H9 (cell line): ENCODE measurements around the gene PPFIA4. TPM values are rescaled to one million over a fixed set of nuclear protein-coding genes. Genes with fewer than 3 reads are reported as not detected.

Experiments used
- DNase-seq: peaks from one replicate; pipeline ENCODE4 v3.0.0-alpha.2; 2017
- H2AFZ ChIP-seq: one replicate; pipeline ENCODE4 v1.6.1; 2013; ENCODE audit warnings: mild to moderate bottlenecking, low read length, control low read depth, moderate library complexity
- H2AK5ac ChIP-seq: 2 replicates; pipeline ENCODE4 v1.6.1; 2013; ENCODE audit warnings: low read length, control low read depth, mixed read lengths; ENCODE audit not compliant: insufficient read length
- H2BK120ac ChIP-seq: one replicate; pipeline ENCODE4 v1.6.1; 2013; ENCODE audit warnings: low read depth, mild to moderate bottlenecking, low read length, control low read depth, inconsistent platforms; ENCODE audit not compliant: poor library complexity, severe bottlenecking
- H2BK12ac ChIP-seq: 2 replicates; pipeline ENCODE4 v1.6.1; 2013; ENCODE audit warnings: low read length, control low read depth, mixed read lengths, low read depth; ENCODE audit not compliant: insufficient read length
- H2BK15ac ChIP-seq: 2 replicates; pipeline ENCODE4 v1.6.1; 2013; ENCODE audit warnings: low read depth, low read length, control low read depth
- H2BK20ac ChIP-seq: one replicate; pipeline ENCODE4 v1.6.1; 2013; ENCODE audit warnings: low read depth, mild to moderate bottlenecking, low read length, control low read depth, inconsistent platforms; ENCODE audit not compliant: poor library complexity, severe bottlenecking
- H2BK5ac ChIP-seq: 2 replicates; pipeline ENCODE4 v1.6.1; 2013; ENCODE audit warnings: low read length, control low read depth, mixed read lengths; ENCODE audit not compliant: insufficient read length
- H3K14ac ChIP-seq: 2 replicates; pipeline ENCODE4 v1.6.1; 2013; ENCODE audit warnings: low read length, control low read depth; ENCODE audit not compliant: insufficient read depth
- H3K18ac ChIP-seq: 2 replicates; pipeline ENCODE4 v1.6.1; 2013; ENCODE audit warnings: low read depth, mild to moderate bottlenecking, mixed read lengths, low read length, control low read depth; ENCODE audit not compliant: insufficient read length
- H3K23ac ChIP-seq: 2 replicates; pipeline ENCODE4 v1.6.1; 2013; ENCODE audit warnings: low read length, control low read depth, mixed read lengths, low read depth; ENCODE audit not compliant: insufficient read length
- H3K23me2 ChIP-seq: 2 replicates; pipeline ENCODE4 v1.6.1; 2013; ENCODE audit warnings: low read depth, mild to moderate bottlenecking, mixed read lengths, low read length, control low read depth; ENCODE audit not compliant: insufficient read length, poor library complexity, severe bottlenecking
- H3K27ac ChIP-seq: 2 replicates; pipeline ENCODE4 v1.5.1; 2013; ENCODE audit warnings: low read length, control low read depth, mixed read lengths, low read depth; ENCODE audit not compliant: insufficient read length
- H3K27me3 ChIP-seq: 2 replicates; pipeline ENCODE4 v1.6.1; 2013; ENCODE audit warnings: low read length, control low read depth, inconsistent platforms; ENCODE audit not compliant: insufficient read depth
- H3K4ac ChIP-seq: 2 replicates; pipeline ENCODE4 v1.6.1; 2013; ENCODE audit warnings: low read depth, mild to moderate bottlenecking, control low read depth, inconsistent platforms, low read length, moderate library complexity
- H3K4me1 ChIP-seq: 2 replicates; pipeline ENCODE4 v1.6.1; 2013; ENCODE audit warnings: low read length, control low read depth, inconsistent platforms; ENCODE audit not compliant: insufficient read depth
- H3K4me2 ChIP-seq: 2 replicates; pipeline ENCODE4 v1.6.1; 2013; ENCODE audit warnings: low read length, control low read depth, mixed read lengths; ENCODE audit not compliant: insufficient read length, insufficient read depth
- H3K56ac ChIP-seq: 2 replicates; pipeline ENCODE4 v1.6.1; 2013; ENCODE audit warnings: low read depth, mild to moderate bottlenecking, mixed read lengths, low read length, control low read depth; ENCODE audit not compliant: insufficient read length
- H3K79me1 ChIP-seq: 2 replicates; pipeline ENCODE4 v1.6.1; 2013; ENCODE audit warnings: low read depth, mild to moderate bottlenecking, moderate library complexity, low read length, control low read depth, inconsistent platforms; ENCODE audit not compliant: insufficient read depth, poor library complexity, severe bottlenecking
- H3K79me2 ChIP-seq: 2 replicates; pipeline ENCODE4 v1.6.1; 2013; ENCODE audit warnings: low read length, control low read depth, inconsistent platforms; ENCODE audit not compliant: insufficient read depth
- H3K9ac ChIP-seq: 2 replicates; pipeline ENCODE4 v1.6.1; 2013; ENCODE audit warnings: low read length, control low read depth, mixed read lengths; ENCODE audit not compliant: insufficient read length; ENCODE audit errors: extremely low read depth
- H3K9me3 ChIP-seq: one replicate; pipeline ENCODE4 v1.6.1; 2013; ENCODE audit warnings: low read depth, low read length, inconsistent platforms; ENCODE audit not compliant: control insufficient read depth
- H3T11ph ChIP-seq: one replicate; pipeline ENCODE4 v1.6.1; 2013; ENCODE audit warnings: mild to moderate bottlenecking, low read length, control low read depth, inconsistent platforms
- H4K20me1 ChIP-seq: one replicate; pipeline ENCODE4 v1.6.1; 2013; ENCODE audit not compliant: control insufficient read depth, insufficient read length, insufficient read depth
- H4K5ac ChIP-seq: 2 replicates; pipeline ENCODE4 v1.6.1; 2013; ENCODE audit warnings: low read depth, mild to moderate bottlenecking, mixed read lengths, low read length, control low read depth; ENCODE audit not compliant: insufficient read length
- H4K8ac ChIP-seq: replicated peaks from 2 replicates; pipeline ENCODE4 v1.6.1; 2013; ENCODE audit warnings: low read length, control low read depth, mixed read lengths, low read depth; ENCODE audit not compliant: insufficient read length
- H4K91ac ChIP-seq: 2 replicates; pipeline ENCODE4 v1.6.1; 2013; ENCODE audit warnings: low read depth, mild to moderate bottlenecking, moderate library complexity, mixed read lengths, low read length, control low read depth; ENCODE audit not compliant: insufficient read length
- H3K27ac Mint-ChIP-seq, 3 experiments: 2 replicates in 2 of 3; 3 replicates in 1 of 3; pipeline ENCODE4 v1.8.0; 2020 to 2021; ENCODE audit warnings: mixed read lengths in 3 of 3, mild to moderate bottlenecking in 1 of 3, moderate library complexity in 1 of 3
- H3K27me3 Mint-ChIP-seq: 2 replicates; pipeline ENCODE4 v1.8.0; 2021; ENCODE audit warnings: low read depth, mild to moderate bottlenecking, moderate library complexity, mixed read lengths
- H3K36me3 Mint-ChIP-seq, 3 experiments: 2 replicates in 2 of 3; 3 replicates in 1 of 3; pipeline ENCODE4 v1.8.0; 2020 to 2021; ENCODE audit warnings: low read depth in 3 of 3, mixed read lengths in 3 of 3; ENCODE audit not compliant: insufficient read depth in 1 of 3
- H3K4me1 Mint-ChIP-seq, 2 experiments: 2 replicates each; pipeline ENCODE4 v1.8.0; 2020; ENCODE audit warnings: mixed read lengths in 2 of 2
- H3K4me3 Mint-ChIP-seq, 2 experiments: 2 replicates in 1 of 2; 3 replicates in 1 of 2; pipeline ENCODE4 v1.8.0; 2020 to 2021; ENCODE audit warnings: mild to moderate bottlenecking in 2 of 2, mixed read lengths in 2 of 2, moderate library complexity in 1 of 2
- H3K9me3 Mint-ChIP-seq, 2 experiments: 2 replicates in 1 of 2; 3 replicates in 1 of 2; pipeline ENCODE4 v1.8.0; 2020; ENCODE audit warnings: mild to moderate bottlenecking in 2 of 2, mixed read lengths in 2 of 2, moderate library complexity in 1 of 2
- CTCF ChIP-seq: fragments of 200-600 bp; sonication (generic); conservative IDR thresholded peaks from 3 replicates; pipeline ENCODE4 v1.8.0; 2021; ENCODE audit warnings: antibody characterized with exemption, mild to moderate bottlenecking
- total RNA-seq: library from RNA; stranded (reverse); gene quantifications from 2 replicates; pipeline ENCODE4 v1.2.1, GENCODE V29; 2021

PPFIA4 gene
- total RNA-seq, 1 experiment from 2014 or later: 3.9 TPM

- H3K18ac ChIP-seq: no peak overlapping the region
- no peaks in the 10 kb centered on the region for H3K23me2 ChIP-seq
- no peaks in the 10 kb centered on the region for H4K20me1 ChIP-seq
- Mint-ChIP-seq H3K27ac (no peak overlapping the region), H3K9me3 (peaks cover 23 to 32% of the 10 kb centered on the region in 2 experiments), H3K4me1 (no peaks in the 10 kb centered on the region), H3K4me3 (no peak overlapping the region), H3K36me3 (peaks cover 10 to 21% (median 11%) of the 10 kb centered on the region in 3 experiments; a peak in 6 of 7 replicates), H3K27me3 (peaks cover 13% of the 10 kb centered on the region)
- no peak overlapping the region for H2BK20ac ChIP-seq
- no peak overlapping the region for H2BK15ac ChIP-seq
- H3K27me3 ChIP-seq: no peaks in the 10 kb centered on the region
- H3K4ac ChIP-seq: no peak overlapping the region
- no peak overlapping the region for H3K14ac ChIP-seq
- TF ChIP-seq CTCF: no peak
- H2BK5ac ChIP-seq: no peak overlapping the region
- H2BK120ac ChIP-seq: no peak overlapping the region
- no peak overlapping the region for H3T11ph ChIP-seq
- no peak overlapping the region for H4K91ac ChIP-seq
- H3K56ac ChIP-seq: no peak overlapping the region
- DNase-seq: no peak
- H3K4me1 ChIP-seq: no peaks in the 10 kb centered on the region
- H4K8ac ChIP-seq: no peak overlapping the region
- H3K79me1 ChIP-seq: no peaks in the 10 kb centered on the region
- H3K23ac ChIP-seq: no peak overlapping the region
- no peak overlapping the region for H2BK12ac ChIP-seq
- H3K4me2 ChIP-seq: no peak overlapping the region
- no peak overlapping the region for H2AK5ac ChIP-seq
- H3K27ac ChIP-seq: no peak overlapping the region
- no peak overlapping the region for H3K9ac ChIP-seq
- no peak overlapping the region for H4K5ac ChIP-seq
- H3K9me3 ChIP-seq: no peaks in the 10 kb centered on the region
- no peak overlapping the region for H2AFZ ChIP-seq
- H3K79me2 ChIP-seq: no peaks in the 10 kb centered on the region
Measured at GRCh38 chr1:203096566-203096965, 70.3 kb downstream of the PPFIA4 start.
